ENCODE data around the gene KCNG3. TPM values are rescaled to one million over a fixed set of nuclear protein-coding genes. Genes with fewer than 3 reads are reported as not detected.
A peak's percentile ranks its signal among the peaks of the same experiment; 100 is the strongest.

Gene KCNG3
- total RNA-seq, 4 donors from 2014 or later = 0.27 to 1.1 (median 0.74) TPM

GRCh38 chr2:42424033-42424432, 69.7 kb downstream of the KCNG3 start:
- Histone ChIP-seq H3K27me3 (no peaks in the 10 kb centered on the region), H3K9me3 (no peaks in the 10 kb centered on the region), H3K27ac (no peak overlapping the region), H3K4me1 (no peaks in the 10 kb centered on the region), H3K36me3 (no peaks in the 10 kb centered on the region), H3K4me3 (no peak overlapping the region)
- DNase-seq = no peak
- TF ChIP-seq POLR2A (IDR thresholded peaks at IDR 0.05) (no peak), CTCF (IDR thresholded peaks at IDR 0.05) (no peak)

DNA sequence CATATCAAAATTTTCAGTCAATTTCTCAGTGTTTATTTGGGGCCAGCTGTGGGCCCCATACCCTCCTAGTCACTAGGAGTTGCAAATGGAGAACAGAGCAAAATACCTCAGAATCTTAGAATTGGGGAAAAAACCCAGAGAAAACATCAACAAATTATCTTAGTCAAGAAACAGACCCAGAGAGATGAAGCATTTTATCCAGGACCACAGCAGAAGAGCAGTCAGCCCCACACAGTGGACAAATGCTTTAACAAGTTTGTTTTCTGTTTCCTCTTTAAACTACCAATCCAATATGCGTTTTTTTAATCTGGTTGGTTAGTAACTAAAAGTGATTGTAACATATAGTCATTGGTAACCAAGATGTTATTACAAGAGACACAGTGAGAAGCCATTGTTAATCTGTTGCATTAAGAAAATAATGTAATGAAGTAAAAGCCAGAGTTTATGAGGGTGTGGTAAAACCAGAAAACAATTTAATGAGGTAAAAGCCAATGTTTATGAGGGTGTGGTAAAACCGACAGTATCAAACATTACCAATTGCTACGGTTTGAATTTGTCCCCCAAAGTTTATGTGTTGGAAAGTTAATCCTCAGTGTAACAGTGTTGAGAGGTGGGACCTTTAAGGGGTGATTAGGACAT, 72.1 kb downstream of the KCNG3 start:
- no peaks in the 10 kb centered on the region for H3K9me3 ChIP-seq
- H3K4me3 ChIP-seq = no peak overlapping the region
- no peak for TF ChIP-seq CTCF (IDR thresholded peaks at IDR 0.05)
- no peak for TF ChIP-seq POLR2A (IDR thresholded peaks at IDR 0.05)
- H3K4me1 ChIP-seq = no peaks in the 10 kb centered on the region
- H3K27me3 ChIP-seq = no peaks in the 10 kb centered on the region
- no peak for DNase-seq
- H3K36me3 ChIP-seq = no peaks in the 10 kb centered on the region
- peak overlapping the region in 1 of 4 donors; percentile 7 for H3K27ac ChIP-seq

DNA sequence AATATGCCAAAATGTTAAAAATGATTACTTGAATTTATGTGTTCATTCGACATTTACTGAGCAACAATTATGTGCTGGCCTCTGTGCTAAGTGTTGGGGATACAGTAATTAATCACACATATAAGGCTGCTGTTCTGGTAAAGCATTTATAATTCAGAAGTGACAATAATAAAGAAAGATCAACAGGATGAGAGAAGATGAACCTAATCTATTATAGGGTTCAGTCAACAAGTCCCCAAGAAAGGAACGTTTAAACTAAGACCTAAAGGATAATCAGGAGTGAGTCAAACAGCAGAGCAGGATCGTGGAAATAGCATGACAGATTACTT, 72.7 kb downstream of the KCNG3 start:
- Histone ChIP-seq H3K4me3 (no peak overlapping the region), H3K36me3 (no peaks in the 10 kb centered on the region), H3K27ac (peak overlapping the region in 1 of 4 donors; percentile 7), H3K4me1 (no peaks in the 10 kb centered on the region), H3K27me3 (no peaks in the 10 kb centered on the region), H3K9me3 (no peaks in the 10 kb centered on the region)
- DNase-seq = no peak
- TF ChIP-seq POLR2A (IDR thresholded peaks at IDR 0.05) (no peak), CTCF (IDR thresholded peaks at IDR 0.05) (no peak)

GRCh38 chr2:42414648-42415047, 79.1 kb downstream of the KCNG3 start:
- DNase-seq = no peak
- TF ChIP-seq CTCF (IDR thresholded peaks at IDR 0.05) (no peak), POLR2A (IDR thresholded peaks at IDR 0.05) (no peak)
- Histone ChIP-seq H3K4me3 (no peak overlapping the region), H3K27ac (no peak overlapping the region), H3K4me1 (no peaks in the 10 kb centered on the region), H3K9me3 (peaks cover 0 to 3% (median 0%) of the 10 kb centered on the region in 4 donors), H3K27me3 (no peaks in the 10 kb centered on the region), H3K36me3 (no peaks in the 10 kb centered on the region)

DNA sequence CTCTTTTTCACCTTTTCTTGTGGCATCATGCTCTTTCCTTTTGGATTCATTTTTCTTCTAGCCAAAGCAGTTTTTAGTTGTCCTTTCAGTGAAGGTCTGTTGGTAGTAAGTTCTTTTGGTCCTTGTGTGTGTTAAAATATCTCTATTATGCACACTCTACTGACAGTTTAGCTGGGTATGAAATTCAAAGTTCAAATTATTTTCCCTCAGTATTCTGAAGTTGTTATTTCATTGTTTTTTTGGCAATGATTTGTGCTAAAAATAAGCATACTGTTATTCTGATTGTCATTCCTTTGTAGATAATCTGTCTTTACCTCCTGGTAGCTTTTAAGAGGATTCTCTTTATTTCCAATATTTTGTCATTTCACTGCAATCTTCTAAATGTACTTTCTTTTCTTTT, 79.6 kb downstream of the KCNG3 start:
- no peaks in the 10 kb centered on the region for H3K27me3 ChIP-seq
- no peak for DNase-seq
- H3K9me3 ChIP-seq = peaks cover 0 to 3% (median 0%) of the 10 kb centered on the region in 4 donors
- no peak overlapping the region for H3K4me3 ChIP-seq
- TF ChIP-seq POLR2A (IDR thresholded peaks at IDR 0.05) = no peak
- TF ChIP-seq CTCF (IDR thresholded peaks at IDR 0.05) = no peak
- H3K36me3 ChIP-seq = no peaks in the 10 kb centered on the region
- no peaks in the 10 kb centered on the region for H3K4me1 ChIP-seq
- no peak overlapping the region for H3K27ac ChIP-seq

Data from Peyer's patch (tissue), 4 donors.